SJCRH30 (cell line): ENCODE results near the gene SEMA7A. TPM values are rescaled to one million over a fixed set of nuclear protein-coding genes. Genes with fewer than 3 reads are reported as not detected.

Experiments used
- DNase-seq, 2 experiments: peaks; one replicate each; pipeline ENCODE4 v3.0.0-alpha.2; 2015 to 2020
- H3K27ac ChIP-seq: fragments of 250-450 bp; sonication (Bioruptor Pico); 2 replicates; pipeline ENCODE4 v1.5.1; 2020; ENCODE audit warnings: mild to moderate bottlenecking, moderate library complexity
- H3K27me3 ChIP-seq: fragments of 250-450 bp; sonication (Bioruptor Pico); 2 replicates; pipeline ENCODE4 v1.5.1; 2020; ENCODE audit warnings: mild to moderate bottlenecking, moderate library complexity
- H3K36me3 ChIP-seq: fragments of 250-450 bp; sonication (Bioruptor Pico); 2 replicates; pipeline ENCODE4 v1.5.1; 2020; ENCODE audit warnings: mild to moderate bottlenecking, moderate library complexity
- H3K4me1 ChIP-seq: fragments of 250-450 bp; sonication (Bioruptor Pico); 2 replicates; pipeline ENCODE4 v1.5.1; 2020; ENCODE audit warnings: mild to moderate bottlenecking, moderate library complexity
- H3K4me3 ChIP-seq: fragments of 250-450 bp; sonication (Bioruptor Pico); 2 replicates; pipeline ENCODE4 v1.5.1; 2020; ENCODE audit warnings: mild to moderate bottlenecking, moderate library complexity
- H3K9me3 ChIP-seq: fragments of 250-450 bp; sonication (Bioruptor Pico); replicated peaks from 2 replicates; pipeline ENCODE4 v1.5.1; 2020; ENCODE audit warnings: mild to moderate bottlenecking, moderate library complexity
- total RNA-seq: library from RNA; depleted of rRNA; stranded (reverse); fragments of >200 nt; shearing (Covaris generic); gene quantifications from 2 replicates; pipeline ENCODE4 v1.2.3, GENCODE V29; 2014

The SEMA7A gene
- total RNA-seq, 1 experiment from 2014 or later = 2.6 TPM

GRCh38 chr15:74443100-74443909 is 9.5 kb upstream of the SEMA7A start:
- H3K4me1 ChIP-seq = peaks cover 25% of the 10 kb centered on the region
- H3K4me3 ChIP-seq = no peak overlapping the region
- DNase-seq = no peak
- no peaks in the 10 kb centered on the region for H3K27me3 ChIP-seq
- H3K36me3 ChIP-seq = peaks cover 20% of the 10 kb centered on the region
- H3K27ac ChIP-seq = peak overlapping the region; percentile 68
- H3K9me3 ChIP-seq = no peaks in the 10 kb centered on the region

DNA sequence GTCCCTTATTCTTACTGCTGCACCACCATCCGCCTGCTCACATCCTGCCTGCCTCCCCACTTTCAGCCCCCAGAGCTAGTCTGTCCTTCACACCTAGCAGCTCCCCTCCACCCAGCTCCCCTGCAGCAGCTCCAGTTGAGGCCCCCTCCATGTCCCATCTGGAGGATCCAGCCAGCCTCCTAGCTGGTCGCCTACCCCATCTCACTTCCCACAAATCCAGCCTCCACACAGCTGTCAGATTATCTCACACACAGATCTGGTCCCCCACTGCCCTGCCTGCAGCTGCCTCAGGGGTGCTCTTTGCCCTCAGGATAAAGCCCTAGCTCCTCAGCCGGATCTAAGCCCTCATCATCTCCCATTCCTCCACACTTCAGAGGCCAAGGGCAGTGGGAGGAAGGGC is 8.8 kb upstream of the SEMA7A start:
- Histone ChIP-seq H3K9me3 (no peaks in the 10 kb centered on the region), H3K36me3 (peaks cover 13% of the 10 kb centered on the region), H3K4me3 (no peak overlapping the region), H3K4me1 (peaks cover 25% of the 10 kb centered on the region), H3K27me3 (no peaks in the 10 kb centered on the region), H3K27ac (peak overlapping the region; percentile 68)
- peak; percentile 88 to 94 for DNase-seq

- Histone ChIP-seq H3K27me3 (no peaks in the 10 kb centered on the region), H3K36me3 (peaks cover 9% of the 10 kb centered on the region)
- no peak for DNase-seq
Observed at GRCh38 chr15:74442063-74442462, 8.3 kb upstream of the SEMA7A start.

DNA sequence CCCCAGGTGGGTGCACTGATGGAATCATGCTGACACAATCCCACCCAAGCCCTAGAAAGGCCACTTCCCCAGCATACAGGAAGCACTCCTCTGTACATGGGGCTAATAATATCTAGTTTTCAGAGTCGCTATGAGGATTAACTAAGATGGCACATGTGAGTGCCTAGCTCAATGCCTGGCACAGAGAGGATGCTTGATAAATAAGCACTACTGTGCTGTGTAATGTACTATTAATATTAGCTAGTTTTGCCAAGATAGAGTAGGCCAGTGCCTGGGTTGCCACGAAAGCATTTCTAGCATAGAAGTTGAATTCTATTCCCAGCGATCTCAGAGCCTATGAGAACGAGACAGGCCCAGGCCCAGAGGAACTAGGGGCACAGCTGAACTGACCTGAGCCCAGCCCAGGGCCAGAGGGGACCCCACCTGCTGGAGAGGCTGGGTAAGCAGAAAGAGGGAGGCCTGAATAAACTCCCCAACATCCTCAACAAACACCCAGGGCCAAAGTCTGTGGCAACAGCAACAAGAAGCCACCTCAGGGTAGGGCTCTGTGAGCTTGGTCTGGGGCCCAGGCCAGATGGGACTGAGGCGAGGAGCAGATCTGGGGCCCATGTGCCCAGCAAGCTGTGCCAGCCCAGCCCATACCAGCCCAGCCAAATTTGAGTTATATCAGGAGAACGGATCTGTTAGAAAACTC is 7.6 kb upstream of the SEMA7A start:
- Histone ChIP-seq H3K4me1 (peaks cover 25% of the 10 kb centered on the region), H3K4me3 (no peak overlapping the region), H3K36me3 (peaks cover 8% of the 10 kb centered on the region; the same call in 1 of the 2 replicates), H3K9me3 (no peaks in the 10 kb centered on the region), H3K27me3 (no peaks in the 10 kb centered on the region), H3K27ac (no peak overlapping the region)
- DNase-seq = no peak

More at GRCh38 chr15:74442063-74442462, 8.3 kb upstream of the SEMA7A start:
- Histone ChIP-seq H3K27ac (peak overlapping the region; percentile 68), H3K4me3 (no peak overlapping the region), H3K9me3 (no peaks in the 10 kb centered on the region), H3K4me1 (peaks cover 25% of the 10 kb centered on the region)

DNA sequence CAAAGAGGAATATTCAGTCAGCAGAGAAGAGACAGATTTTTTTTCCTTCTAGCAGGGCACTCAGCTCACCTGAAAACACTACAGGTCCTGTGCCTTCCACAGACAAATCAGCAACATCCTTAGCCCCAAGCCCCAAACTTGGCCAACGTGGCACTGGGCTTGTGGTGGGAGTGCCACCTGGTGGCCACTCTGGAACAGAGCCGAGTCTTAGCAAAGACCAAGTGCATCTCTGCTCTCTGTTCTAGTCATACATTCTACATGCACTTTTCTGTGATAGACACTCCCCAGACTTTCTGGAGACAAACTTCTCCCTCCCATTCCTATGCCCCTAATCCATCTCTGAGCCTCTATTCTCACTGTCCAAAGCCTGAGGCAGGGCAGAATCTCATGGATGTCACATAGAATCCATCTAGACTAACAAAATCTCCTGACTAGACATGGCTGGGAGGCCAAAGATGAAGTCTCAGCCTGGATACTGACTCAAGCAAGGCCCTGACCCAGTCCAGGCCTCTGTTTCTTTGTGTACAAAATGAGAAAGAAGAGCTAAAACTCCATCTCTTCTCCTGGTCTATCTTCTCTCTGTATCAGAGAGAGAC is 5.1 kb upstream of the SEMA7A start:
- no peak overlapping the region for H3K4me3 ChIP-seq

DNA sequence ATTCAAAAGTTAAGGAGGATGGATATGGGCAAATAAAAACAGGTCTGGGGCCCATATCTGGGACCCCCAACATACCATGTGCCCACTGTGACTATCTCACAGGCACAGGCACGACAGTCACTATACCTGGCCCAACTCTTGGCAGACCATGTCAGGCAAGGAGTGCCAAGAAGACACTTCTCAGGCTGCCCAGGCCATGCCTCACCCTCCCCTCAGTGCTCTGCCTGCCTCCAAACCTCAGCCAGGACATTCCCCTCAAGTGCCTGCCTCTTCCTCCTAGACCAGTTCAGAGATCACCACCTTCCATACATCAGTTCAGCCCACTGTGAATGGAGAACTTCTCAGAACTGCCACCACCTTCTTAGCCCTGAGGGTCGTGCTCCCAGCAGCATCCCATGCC is 4.4 kb upstream of the SEMA7A start:
- H3K4me1 ChIP-seq = peaks cover 20% of the 10 kb centered on the region
- H3K4me3 ChIP-seq = no peak overlapping the region
- H3K36me3 ChIP-seq = no peaks in the 10 kb centered on the region

More for the DNA sequence above, 5.1 kb upstream of the SEMA7A start:
- Histone ChIP-seq H3K27me3 (no peaks in the 10 kb centered on the region), H3K36me3 (no peaks in the 10 kb centered on the region), H3K9me3 (no peaks in the 10 kb centered on the region), H3K27ac (no peak overlapping the region), H3K4me1 (peaks cover 27% of the 10 kb centered on the region)
- peak; percentile 65 to 86 for DNase-seq

DNA sequence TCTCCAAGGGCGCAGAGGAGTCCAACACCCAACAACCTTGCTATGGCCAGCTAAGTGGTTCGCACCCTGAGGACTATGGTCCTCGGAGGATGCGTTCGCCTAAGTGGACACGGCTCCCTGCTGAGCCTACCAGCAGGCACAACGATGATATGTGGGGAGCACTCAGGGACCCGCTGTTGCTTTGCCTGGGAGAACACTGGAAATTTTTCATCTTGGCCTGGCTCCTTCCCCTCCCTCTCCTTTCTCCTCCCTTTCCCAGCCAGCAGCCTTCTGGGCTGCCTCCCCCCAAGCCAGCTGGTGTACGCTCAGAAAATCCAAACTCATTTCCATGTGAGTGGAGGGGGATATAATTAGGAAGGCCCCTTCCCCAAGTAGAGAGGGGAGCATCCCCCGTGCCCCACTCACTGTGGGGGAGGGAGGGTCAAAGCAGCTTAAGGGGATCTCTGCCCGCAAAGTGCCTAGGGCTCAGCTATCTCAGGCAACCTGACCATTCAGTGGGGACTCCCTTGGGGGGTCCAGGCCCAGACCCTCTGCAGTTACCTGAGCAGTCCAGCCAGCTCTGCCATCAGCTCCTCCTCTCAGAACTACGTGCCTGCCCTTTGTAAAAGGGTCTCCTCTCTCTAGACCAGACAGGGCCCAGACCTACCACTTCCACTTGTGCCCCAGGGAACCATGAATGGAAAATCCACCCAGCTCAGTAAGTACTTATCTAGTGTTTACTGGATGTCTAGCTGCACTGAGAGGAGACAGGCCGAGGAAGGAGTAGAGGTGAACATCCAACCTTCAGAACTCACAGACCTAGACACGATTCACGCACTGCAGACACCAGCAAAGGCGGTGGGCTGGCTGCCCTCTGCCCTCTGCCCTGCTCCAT is 742 bp upstream of the SEMA7A start:
- Histone ChIP-seq H3K4me1 (peaks cover 7% of the 10 kb centered on the region), H3K9me3 (no peaks in the 10 kb centered on the region), H3K27ac (no peak overlapping the region), H3K4me3 (peak overlapping the region; percentile 86), H3K27me3 (peaks cover 5% of the 10 kb centered on the region; the same call in 1 of the 2 replicates), H3K36me3 (no peaks in the 10 kb centered on the region)
- no peak for DNase-seq

More for the DNA sequence above, 4.4 kb upstream of the SEMA7A start:
- Histone ChIP-seq H3K27me3 (no peaks in the 10 kb centered on the region), H3K27ac (no peak overlapping the region), H3K9me3 (no peaks in the 10 kb centered on the region)
- DNase-seq = no peak

GRCh38 chr15:74432968-74433591 is 678 bp downstream of the SEMA7A start:
- peaks cover 5% of the 10 kb centered on the region; the same call in 1 of the 2 replicates for H3K27me3 ChIP-seq
- peaks cover 7% of the 10 kb centered on the region for H3K4me1 ChIP-seq
- no peak overlapping the region for H3K27ac ChIP-seq
- no peaks in the 10 kb centered on the region for H3K36me3 ChIP-seq
- no peak for DNase-seq
- no peaks in the 10 kb centered on the region for H3K9me3 ChIP-seq
- peak overlapping the region; percentile 86 for H3K4me3 ChIP-seq

DNA sequence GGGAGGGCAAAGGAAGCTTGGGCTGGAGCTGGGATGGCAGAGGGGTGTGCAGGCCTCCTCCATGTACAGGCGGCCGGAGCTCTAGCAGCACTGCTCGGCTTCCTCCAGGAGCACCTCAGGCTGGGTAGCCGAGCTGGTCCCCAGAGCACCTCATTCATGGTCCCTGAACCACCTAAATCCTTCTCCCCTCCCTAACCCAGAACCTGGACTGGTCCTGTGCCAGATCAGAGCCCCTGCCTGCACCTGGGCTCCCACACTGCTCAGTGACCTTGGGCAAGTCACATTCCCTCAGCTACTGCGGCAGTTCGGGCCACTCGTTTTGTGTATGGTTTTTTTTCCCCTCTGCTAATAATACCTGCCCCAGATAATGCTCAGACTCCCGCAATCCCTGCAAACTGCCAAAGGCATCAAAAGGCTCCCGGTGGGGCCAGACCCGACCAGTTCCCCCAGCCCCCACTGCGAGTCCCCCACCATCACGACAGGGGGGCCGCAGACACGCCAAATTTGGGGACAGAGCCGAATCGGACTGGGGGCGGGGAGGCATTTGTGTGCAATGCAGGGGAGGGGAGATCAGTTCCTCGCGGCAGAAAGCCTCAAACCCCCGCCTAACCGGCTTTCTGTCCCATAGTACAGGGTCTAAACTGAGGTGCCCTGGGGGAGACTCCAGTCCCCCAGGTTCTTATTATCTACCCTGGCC is 1.3 kb downstream of the SEMA7A start:
- H3K9me3 ChIP-seq = no peaks in the 10 kb centered on the region
- peaks cover 5% of the 10 kb centered on the region; the same call in 1 of the 2 replicates for H3K27me3 ChIP-seq
- H3K36me3 ChIP-seq = no peaks in the 10 kb centered on the region
- peaks cover 7% of the 10 kb centered on the region for H3K4me1 ChIP-seq
- peak overlapping the region; percentile 86 for H3K4me3 ChIP-seq
- DNase-seq = no peak
- no peak overlapping the region for H3K27ac ChIP-seq

- Histone ChIP-seq H3K4me3 (no peak overlapping the region), H3K9me3 (no peaks in the 10 kb centered on the region), H3K27ac (no peak overlapping the region), H3K36me3 (no peaks in the 10 kb centered on the region), H3K4me1 (peaks cover 7% of the 10 kb centered on the region), H3K27me3 (peaks cover 5% of the 10 kb centered on the region; the same call in 1 of the 2 replicates)
- DNase-seq = no peak
Observed at GRCh38 chr15:74431645-74432044, 2.1 kb downstream of the SEMA7A start.

GRCh38 chr15:74431116-74431515 is 2.6 kb downstream of the SEMA7A start:
- peaks cover 7% of the 10 kb centered on the region for H3K4me1 ChIP-seq
- no peak for DNase-seq
- no peaks in the 10 kb centered on the region for H3K9me3 ChIP-seq
- H3K27me3 ChIP-seq = peaks cover 5% of the 10 kb centered on the region; the same call in 1 of the 2 replicates
- no peak overlapping the region for H3K27ac ChIP-seq
- no peaks in the 10 kb centered on the region for H3K36me3 ChIP-seq
- H3K4me3 ChIP-seq = no peak overlapping the region

- Histone ChIP-seq H3K4me3 (no peak overlapping the region), H3K27me3 (peaks cover 5% of the 10 kb centered on the region; the same call in 1 of the 2 replicates), H3K9me3 (no peaks in the 10 kb centered on the region), H3K4me1 (peaks cover 7% of the 10 kb centered on the region), H3K27ac (no peak overlapping the region), H3K36me3 (no peaks in the 10 kb centered on the region)
- DNase-seq = no peak
Observed at GRCh38 chr15:74430510-74430951, 3.2 kb downstream of the SEMA7A start.

DNA sequence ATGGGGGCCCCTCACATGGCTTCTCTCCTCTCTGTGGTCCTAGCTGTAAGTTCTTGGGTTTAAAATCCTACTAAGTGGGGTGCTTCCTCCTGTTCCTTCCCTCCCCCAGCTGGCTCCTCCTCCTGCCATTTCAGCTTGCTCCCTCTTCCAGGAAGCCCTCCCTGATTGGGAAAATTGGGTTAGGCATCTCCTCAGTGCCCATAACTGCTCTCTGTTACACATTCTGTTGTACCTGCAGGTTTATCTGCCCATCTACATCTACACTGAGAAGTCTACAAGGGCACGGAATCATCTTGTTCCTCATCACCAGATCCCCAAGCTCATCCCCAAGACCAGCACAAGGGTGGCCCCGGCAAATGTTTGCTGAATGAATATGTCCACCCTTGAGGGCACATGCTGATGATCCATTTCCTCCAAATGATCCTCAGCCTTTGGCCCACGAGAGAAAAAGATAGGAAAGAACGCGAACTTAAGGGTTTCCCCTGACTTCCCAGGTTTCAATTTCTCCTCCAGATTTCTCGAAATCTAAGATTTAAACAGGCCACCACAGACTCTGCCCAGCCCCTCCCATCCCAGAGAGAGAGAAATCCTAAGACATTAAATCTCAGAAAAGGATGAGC is 3.9 kb downstream of the SEMA7A start:
- H3K36me3 ChIP-seq = no peaks in the 10 kb centered on the region
- H3K4me3 ChIP-seq = no peak overlapping the region
- no peak for DNase-seq
- no peaks in the 10 kb centered on the region for H3K9me3 ChIP-seq
- peaks cover 7% of the 10 kb centered on the region for H3K4me1 ChIP-seq
- no peak overlapping the region for H3K27ac ChIP-seq
- peaks cover 5% of the 10 kb centered on the region; the same call in 1 of the 2 replicates for H3K27me3 ChIP-seq
